GM10266 (cell line): Measurements from ENCODE around the gene ATP7A.

Experiments used
- DNase-seq: peaks from one replicate; pipeline ENCODE4 v3.0.0; 2012; ENCODE audit errors: extremely low spot score
- CTCF ChIP-seq: IDR thresholded peaks from 2 replicates; pipeline ENCODE4 v1.5.1; 2012; ENCODE audit warnings: mild to moderate bottlenecking, low read depth; ENCODE audit not compliant: control insufficient read depth, insufficient read depth; ENCODE audit errors: missing control alignments

ATP7A gene

GRCh38 chrX:78098108-78098507 is 187.6 kb downstream of the ATP7A start:
- no peak for TF ChIP-seq CTCF
- DNase-seq: no peak
